Glutamatergic neuron (in vitro differentiated cells): ENCODE results near the gene AATK. TPM values are rescaled to one million over a fixed set of nuclear protein-coding genes. Genes with fewer than 3 reads are reported as not detected.

ENCODE experiments used
- DNase-seq: peaks from one replicate; pipeline ENCODE4 v3.0.0; 2022
- H3K27ac Mint-ChIP-seq: one replicate; pipeline ENCODE4 v1.8.0; 2020; ENCODE audit warnings: mild to moderate bottlenecking, mixed read lengths, inconsistent platforms; ENCODE audit not compliant: unreplicated experiment
- H3K27me3 Mint-ChIP-seq: one replicate; pipeline ENCODE4 v1.8.0; 2020; ENCODE audit warnings: mild to moderate bottlenecking, moderate library complexity, mixed read lengths, inconsistent platforms; ENCODE audit not compliant: unreplicated experiment
- H3K36me3 Mint-ChIP-seq: one replicate; pipeline ENCODE4 v1.8.0; 2020; ENCODE audit warnings: mild to moderate bottlenecking, mixed read lengths, inconsistent platforms; ENCODE audit not compliant: unreplicated experiment
- H3K4me1 Mint-ChIP-seq: one replicate; pipeline ENCODE4 v1.8.0; 2020; ENCODE audit warnings: mild to moderate bottlenecking, low read depth, mixed read lengths, inconsistent platforms; ENCODE audit not compliant: unreplicated experiment
- H3K4me3 Mint-ChIP-seq: one replicate; pipeline ENCODE4 v1.8.0; 2020; ENCODE audit warnings: mild to moderate bottlenecking, mixed read lengths, inconsistent platforms; ENCODE audit not compliant: unreplicated experiment
- H3K9me3 Mint-ChIP-seq: one replicate; pipeline ENCODE4 v1.8.0; 2020; ENCODE audit warnings: mild to moderate bottlenecking, moderate library complexity, mixed read lengths, inconsistent platforms; ENCODE audit not compliant: unreplicated experiment
- CTCF ChIP-seq: fragments of 200-600 bp; sonication (generic); IDR thresholded peaks from one replicate; pipeline ENCODE4 v1.5.0; 2021; ENCODE audit not compliant: partially characterized antibody, unreplicated experiment
- total RNA-seq: library from RNA; stranded (reverse); fragmentation: NEBNext Ultra II Directional; extraction: Animal tissue kit (Norgen Biotek cat#: 25700); gene quantifications from one replicate; pipeline ENCODE4 v1.2.1, GENCODE V29; 2021; ENCODE audit not compliant: unreplicated experiment

AATK gene
- total RNA-seq, 1 donor from 2014 or later, result 27.0 TPM

- Mint-ChIP-seq H3K9me3 (peaks cover 1% of the 10 kb centered on the region), H3K27ac (no peak overlapping the region), H3K36me3 (no peaks in the 10 kb centered on the region), H3K4me3 (no peak overlapping the region), H3K27me3 (peaks cover 4% of the 10 kb centered on the region), H3K4me1 (peaks cover 3% of the 10 kb centered on the region)
- no peak for DNase-seq
- TF ChIP-seq CTCF, result no peak
Observed at GRCh38 chr17:81189670-81190530, 23.9 kb upstream of the AATK start.

GRCh38 chr17:81189016-81189415 is 23.0 kb upstream of the AATK start:
- peaks cover 6% of the 10 kb centered on the region for H3K4me1 Mint-ChIP-seq
- H3K4me3 Mint-ChIP-seq, result no peak overlapping the region
- no peak for TF ChIP-seq CTCF
- no peaks in the 10 kb centered on the region for H3K36me3 Mint-ChIP-seq
- H3K9me3 Mint-ChIP-seq, result peaks cover 1% of the 10 kb centered on the region
- peaks cover 4% of the 10 kb centered on the region for H3K27me3 Mint-ChIP-seq
- DNase-seq, result no peak
- H3K27ac Mint-ChIP-seq, result no peak overlapping the region

- Mint-ChIP-seq H3K4me3 (no peak overlapping the region), H3K36me3 (no peaks in the 10 kb centered on the region), H3K27ac (no peak overlapping the region), H3K9me3 (peaks cover 1% of the 10 kb centered on the region), H3K27me3 (peaks cover 4% of the 10 kb centered on the region), H3K4me1 (peaks cover 6% of the 10 kb centered on the region)
- TF ChIP-seq CTCF, result no peak
- DNase-seq, result no peak
Observed at GRCh38 chr17:81188491-81188840, 22.4 kb upstream of the AATK start.

- no peaks in the 10 kb centered on the region for H3K36me3 Mint-ChIP-seq
- H3K4me1 Mint-ChIP-seq, result peaks cover 6% of the 10 kb centered on the region
Observed at GRCh38 chr17:81187586-81188490, 21.8 kb upstream of the AATK start.

More at GRCh38 chr17:81187586-81188490, 21.8 kb upstream of the AATK start:
- no peak for DNase-seq
- peaks cover 4% of the 10 kb centered on the region for H3K27me3 Mint-ChIP-seq
- H3K4me3 Mint-ChIP-seq, result no peak overlapping the region
- no peak overlapping the region for H3K27ac Mint-ChIP-seq
- TF ChIP-seq CTCF, result no peak
- H3K9me3 Mint-ChIP-seq, result peaks cover 1% of the 10 kb centered on the region
